DOHH2 (cell line): ENCODE results near the gene ZSCAN22.
A peak's percentile ranks its signal among the peaks of the same experiment; 100 is the strongest.

ENCODE experiments used
- H3F3A ChIP-seq: fragments of 200-600 bp; sonication (generic), shearing (Covaris generic); 2 replicates; pipeline ENCODE4 v1.6.0; 2016; ENCODE audit warnings: antibody characterized with exemption, mild to moderate bottlenecking; ENCODE audit not compliant: control insufficient read depth, insufficient read depth
- H3K27ac ChIP-seq: fragments of 200-600 bp; sonication (generic); 2 replicates; pipeline ENCODE4 v1.5.1; 2014; ENCODE audit warnings: low read depth, mild to moderate bottlenecking, low read length, moderate library complexity
- H3K27me3 ChIP-seq: fragments of 200-600 bp; sonication (generic); 2 replicates; pipeline ENCODE4 v1.6.1; 2014; ENCODE audit warnings: mild to moderate bottlenecking, low read length, mixed read lengths; ENCODE audit not compliant: control insufficient read depth
- H3K36me3 ChIP-seq: fragments of 200-600 bp; sonication (generic); 2 replicates; pipeline ENCODE4 v1.6.1; 2014; ENCODE audit warnings: mild to moderate bottlenecking, low read length, moderate library complexity, mixed read lengths; ENCODE audit not compliant: control insufficient read depth
- H3K4me1 ChIP-seq: fragments of 200-600 bp; sonication (generic); 2 replicates; pipeline ENCODE4 v1.6.1; 2014; ENCODE audit warnings: mild to moderate bottlenecking, low read length, mixed read lengths; ENCODE audit not compliant: control insufficient read depth
- H3K4me2 ChIP-seq: fragments of 200-600 bp; sonication (generic); 2 replicates; pipeline ENCODE4 v1.6.0; 2014; ENCODE audit warnings: mild to moderate bottlenecking, low read length, moderate library complexity
- H3K4me3 ChIP-seq: fragments of 200-600 bp; sonication (generic); 2 replicates; pipeline ENCODE4 v1.5.1; 2014; ENCODE audit warnings: mild to moderate bottlenecking, low read length, mixed read lengths
- H3K79me2 ChIP-seq: fragments of 200-600 bp; sonication (generic); 2 replicates; pipeline ENCODE4 v1.6.1; 2014; ENCODE audit warnings: mild to moderate bottlenecking, low read length, mixed read lengths; ENCODE audit not compliant: control insufficient read depth
- H3K9me2 ChIP-seq: fragments of 200-600 bp; sonication (generic); replicated peaks from 2 replicates; pipeline ENCODE4 v1.6.1; 2014; ENCODE audit warnings: mild to moderate bottlenecking, low read length, mixed read lengths; ENCODE audit not compliant: control insufficient read depth
- H3K9me3 ChIP-seq: fragments of 200-600 bp; sonication (generic); 2 replicates; pipeline ENCODE4 v1.6.1; 2014; ENCODE audit warnings: antibody characterized with exemption, low read length, mixed read lengths; ENCODE audit not compliant: control insufficient read depth, insufficient read depth
- H4K20me1 ChIP-seq: fragments of 200-600 bp; sonication (generic); 2 replicates; pipeline ENCODE4 v1.6.0; 2014; ENCODE audit warnings: low read depth, mild to moderate bottlenecking, antibody characterized with exemption, low read length, moderate library complexity; ENCODE audit not compliant: control insufficient read depth, insufficient read depth
- EZH2phosphoT487 ChIP-seq: fragments of 200-600 bp; sonication (generic); IDR thresholded peaks from 2 replicates; pipeline ENCODE4 v1.6.1; 2017; ENCODE audit warnings: borderline replicate concordance, mild to moderate bottlenecking, antibody characterized with exemption, low read length, moderate library complexity, mixed read lengths
- TF ChIP-seq, protein P1 (sequence below): fragments of 200-600 bp; sonication (generic); IDR thresholded peaks from one replicate; pipeline ENCODE4 v1.5.1; 2014; ENCODE audit warnings: antibody characterized with exemption, mild to moderate bottlenecking, low read depth, low read length; ENCODE audit not compliant: poor library complexity, severe bottlenecking

Gene ZSCAN22

DNA sequence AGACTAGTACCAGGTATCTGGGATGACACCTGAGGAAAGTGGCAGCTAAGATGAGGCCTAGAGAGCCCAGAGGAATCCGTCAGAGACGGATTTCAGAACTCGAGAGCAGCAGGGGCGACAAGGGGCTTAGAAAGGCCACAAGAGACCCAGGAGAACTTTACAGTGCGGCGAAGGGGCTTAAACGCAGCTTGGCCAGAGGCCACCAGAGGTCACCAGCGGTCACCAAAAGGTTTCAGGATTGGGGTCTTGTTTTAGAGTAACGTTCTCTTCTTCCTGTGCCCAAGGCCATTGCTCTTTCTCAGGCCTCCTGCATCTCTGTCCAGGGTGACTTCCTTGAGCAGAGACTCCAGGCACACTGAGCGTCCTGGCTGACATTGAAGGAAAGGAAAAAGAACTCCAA is 2.2 kb downstream of the ZSCAN22 start:
- no peak for TF ChIP-seq EZH2phosphoT487
- TF ChIP-seq, protein P1, sequence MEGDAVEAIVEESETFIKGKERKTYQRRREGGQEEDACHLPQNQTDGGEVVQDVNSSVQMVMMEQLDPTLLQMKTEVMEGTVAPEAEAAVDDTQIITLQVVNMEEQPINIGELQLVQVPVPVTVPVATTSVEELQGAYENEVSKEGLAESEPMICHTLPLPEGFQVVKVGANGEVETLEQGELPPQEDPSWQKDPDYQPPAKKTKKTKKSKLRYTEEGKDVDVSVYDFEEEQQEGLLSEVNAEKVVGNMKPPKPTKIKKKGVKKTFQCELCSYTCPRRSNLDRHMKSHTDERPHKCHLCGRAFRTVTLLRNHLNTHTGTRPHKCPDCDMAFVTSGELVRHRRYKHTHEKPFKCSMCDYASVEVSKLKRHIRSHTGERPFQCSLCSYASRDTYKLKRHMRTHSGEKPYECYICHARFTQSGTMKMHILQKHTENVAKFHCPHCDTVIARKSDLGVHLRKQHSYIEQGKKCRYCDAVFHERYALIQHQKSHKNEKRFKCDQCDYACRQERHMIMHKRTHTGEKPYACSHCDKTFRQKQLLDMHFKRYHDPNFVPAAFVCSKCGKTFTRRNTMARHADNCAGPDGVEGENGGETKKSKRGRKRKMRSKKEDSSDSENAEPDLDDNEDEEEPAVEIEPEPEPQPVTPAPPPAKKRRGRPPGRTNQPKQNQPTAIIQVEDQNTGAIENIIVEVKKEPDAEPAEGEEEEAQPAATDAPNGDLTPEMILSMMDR = peak; percentile 53
- no peaks in the 10 kb centered on the region for H3K9me3 ChIP-seq
- H3K36me3 ChIP-seq = peaks cover 5% of the 10 kb centered on the region; the same call in 1 of the 2 replicates
- no peaks in the 10 kb centered on the region for H3K9me2 ChIP-seq
- peaks cover 13% of the 10 kb centered on the region for H3K79me2 ChIP-seq
- H4K20me1 ChIP-seq = no peaks in the 10 kb centered on the region
- no peak overlapping the region for H3K27ac ChIP-seq
- H3F3A ChIP-seq = no peaks in the 10 kb centered on the region
- no peak overlapping the region for H3K4me2 ChIP-seq
- H3K4me3 ChIP-seq = no peak overlapping the region
- H3K27me3 ChIP-seq = no peaks in the 10 kb centered on the region
- peaks cover 17% of the 10 kb centered on the region for H3K4me1 ChIP-seq

DNA sequence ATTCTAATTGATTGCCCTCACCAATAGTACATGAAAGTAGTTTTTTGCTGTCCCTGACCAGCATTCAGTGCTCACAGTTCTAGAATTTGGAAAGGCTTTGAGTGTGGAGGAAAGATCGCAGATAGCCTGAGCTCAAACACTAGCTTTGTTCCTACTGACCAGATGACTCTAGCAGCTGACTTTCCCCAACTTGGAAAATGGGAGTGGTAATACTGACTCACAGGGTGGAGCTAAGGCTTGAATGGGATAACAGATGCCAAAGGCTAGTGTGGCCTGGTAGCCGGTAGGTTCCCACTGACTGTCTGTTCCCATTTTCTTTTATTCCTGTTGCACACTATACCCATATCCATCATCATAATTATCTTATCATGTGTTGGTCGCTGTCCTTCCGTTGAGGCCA is 3.7 kb downstream of the ZSCAN22 start:
- H4K20me1 ChIP-seq = no peaks in the 10 kb centered on the region
- peaks cover 13% of the 10 kb centered on the region for H3K79me2 ChIP-seq
- no peaks in the 10 kb centered on the region for H3K9me3 ChIP-seq
- no peaks in the 10 kb centered on the region for H3K27me3 ChIP-seq
- no peaks in the 10 kb centered on the region for H3F3A ChIP-seq
- H3K36me3 ChIP-seq = peaks cover 9% of the 10 kb centered on the region; the same call in 1 of the 2 replicates
- no peak for TF ChIP-seq EZH2phosphoT487
- TF ChIP-seq, protein P1 = no peak
- H3K4me2 ChIP-seq = no peak overlapping the region
- H3K4me3 ChIP-seq = no peak overlapping the region
- peaks cover 17% of the 10 kb centered on the region for H3K4me1 ChIP-seq
- no peak overlapping the region for H3K27ac ChIP-seq
- no peaks in the 10 kb centered on the region for H3K9me2 ChIP-seq

DNA sequence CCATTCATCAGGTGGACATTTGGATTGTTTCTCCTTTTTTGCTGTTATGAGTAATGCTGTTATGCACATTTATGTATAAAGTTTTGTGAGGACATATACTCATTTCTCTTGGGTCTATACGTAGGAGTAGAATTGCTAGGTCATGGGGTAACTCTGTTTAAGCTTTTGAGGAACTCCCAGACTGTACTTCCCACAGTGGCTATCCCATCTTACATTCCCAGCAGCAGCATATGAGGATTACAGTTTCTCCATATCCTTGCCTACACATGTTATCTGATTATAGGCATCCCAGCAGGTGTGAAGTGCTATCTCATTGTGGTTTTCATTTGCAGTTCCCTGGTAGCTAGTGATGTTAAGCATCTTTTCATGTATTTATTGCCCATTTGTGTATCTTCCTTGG is 5.9 kb downstream of the ZSCAN22 start:
- Histone ChIP-seq H4K20me1 (no peaks in the 10 kb centered on the region), H3K4me3 (no peak overlapping the region), H3K4me2 (no peak overlapping the region), H3K36me3 (peaks cover 4% of the 10 kb centered on the region; the same call in 1 of the 2 replicates), H3F3A (no peaks in the 10 kb centered on the region), H3K9me3 (no peaks in the 10 kb centered on the region), H3K4me1 (peaks cover 8% of the 10 kb centered on the region), H3K27ac (no peak overlapping the region), H3K27me3 (no peaks in the 10 kb centered on the region), H3K9me2 (no peaks in the 10 kb centered on the region), H3K79me2 (peaks cover 7% of the 10 kb centered on the region)
- TF ChIP-seq, protein P1 = no peak
- no peak for TF ChIP-seq EZH2phosphoT487
